AG20443 (cell line): ENCODE data around the gene ASXL1.
"Not testable (repeated sequence)": the region's sequence is repeated elsewhere in the genome, so short reads cannot be mapped to it uniquely, and the experiment has no call there.

ENCODE experiments used
- DNase-seq: peaks from one replicate; pipeline ENCODE4 v3.0.0; 2012; ENCODE audit warnings: low spot score, mixed read lengths

Gene ASXL1

GRCh38 chr20:32465901-32466675 is 108.0 kb downstream of the ASXL1 start:
- not testable (repeated sequence) for DNase-seq

GRCh38 chr20:32466739-32467505 is 108.8 kb downstream of the ASXL1 start:
- DNase-seq = no peak

- DNase-seq = no peak
Observed at GRCh38 chr20:32467506-32468312, 109.6 kb downstream of the ASXL1 start.

GRCh38 chr20:32468313-32468640 is 110.1 kb downstream of the ASXL1 start:
- no peak for DNase-seq

GRCh38 chr20:32468860-32469259 is 110.7 kb downstream of the ASXL1 start:
- DNase-seq = no peak

- peak; percentile 45 for DNase-seq
Observed at GRCh38 chr20:32470025-32470861, 112.1 kb downstream of the ASXL1 start.

GRCh38 chr20:32470940-32471339 is 112.8 kb downstream of the ASXL1 start:
- no peak for DNase-seq

- no peak for DNase-seq
Observed at GRCh38 chr20:32472581-32473207, 114.6 kb downstream of the ASXL1 start.

GRCh38 chr20:32473231-32474008 is 115.3 kb downstream of the ASXL1 start:
- DNase-seq = no peak

GRCh38 chr20:32474009-32474716 is 116.0 kb downstream of the ASXL1 start:
- DNase-seq = no peak

- DNase-seq = no peak
Observed at GRCh38 chr20:32474717-32474966, 116.5 kb downstream of the ASXL1 start.

- peak; percentile 99 for DNase-seq
Observed at GRCh38 chr20:32474967-32475811, 117.1 kb downstream of the ASXL1 start.

- DNase-seq = no peak
Observed at GRCh38 chr20:32476684-32477593, 118.8 kb downstream of the ASXL1 start.

- no peak for DNase-seq
Observed at GRCh38 chr20:32477594-32478512, 119.7 kb downstream of the ASXL1 start.

- no peak for DNase-seq
Observed at GRCh38 chr20:32478576-32478975, 120.4 kb downstream of the ASXL1 start.

GRCh38 chr20:32479012-32479411 is 120.9 kb downstream of the ASXL1 start:
- no peak for DNase-seq

- DNase-seq = no peak
Observed at GRCh38 chr20:32479697-32480171, 121.6 kb downstream of the ASXL1 start.
